H1 (cell line): ENCODE data around the gene MICU1. TPM values are rescaled to one million over a fixed set of nuclear protein-coding genes. Genes with fewer than 3 reads are reported as not detected.

Experiments used
- BACH1 ChIP-seq: IDR thresholded peaks from 2 replicates; pipeline ENCODE4 v1.6.1; 2012; ENCODE audit warnings: low read length, improper control_type of control experiment
- EGR1 ChIP-seq: IDR thresholded peaks from 2 replicates; pipeline ENCODE4 v1.6.1; 2011; ENCODE audit warnings: low read depth, low read length, borderline replicate concordance
- HDAC6 ChIP-seq: IDR thresholded peaks from one replicate; pipeline ENCODE4 v1.7.1; 2012; ENCODE audit warnings: low read depth, mild to moderate bottlenecking, inconsistent platforms, low read length, moderate library complexity
- KDM1A ChIP-seq: fragments of 200-600, 300-600 bp; sonication (generic); IDR thresholded peaks from 2 replicates; pipeline ENCODE4 v1.7.1; 2016; ENCODE audit warnings: mild to moderate bottlenecking, low read length, borderline replicate concordance
- NANOG ChIP-seq: IDR thresholded peaks from 2 replicates; pipeline ENCODE4 v1.6.1; 2011; ENCODE audit warnings: low read length, low read depth, mild to moderate bottlenecking, inconsistent platforms; ENCODE audit not compliant: insufficient read depth, poor library complexity, severe bottlenecking
- PHF8 ChIP-seq: fragments of 200-600 bp; sonication (generic); conservative IDR thresholded peaks from 2 replicates; pipeline ENCODE4 v1.7.1; 2012; ENCODE audit warnings: low read depth, mild to moderate bottlenecking, inconsistent platforms, low read length, moderate library complexity
- POLR2A ChIP-seq, 2 experiments: IDR thresholded peaks; 1 replicate in 1 of 2; 2 replicates in 1 of 2; pipeline ENCODE4 v1.6.1; 2011; ENCODE audit warnings: low read depth in 2 of 2, low read length in 2 of 2, mild to moderate bottlenecking in 2 of 2; ENCODE audit errors: control extremely low read depth in 1 of 2
- RXRA ChIP-seq: IDR thresholded peaks from 2 replicates; pipeline ENCODE4 v1.6.1; 2011; ENCODE audit warnings: low read depth, mild to moderate bottlenecking, low read length, moderate library complexity; ENCODE audit not compliant: insufficient read depth
- SRF ChIP-seq: IDR thresholded peaks from 2 replicates; pipeline ENCODE4 v1.6.1; 2011; ENCODE audit warnings: mild to moderate bottlenecking, low read depth, low read length, moderate library complexity
- TBP ChIP-seq: IDR thresholded peaks from 2 replicates; pipeline ENCODE4 v1.6.1; 2011; ENCODE audit warnings: low read depth, low read length, improper control_type of control experiment
- polyA plus RNA-seq, 7 experiments: library from polyadenylated mRNA; depleted of rRNA in 3 of 7; stranded (reverse) in 5 of 7; unstranded in 2 of 7; fragments of >200 nt in 5 of 7; fragments of 200-250 nt in 2 of 7; gene quantifications; 1 replicate in 5 of 7; 2 replicates in 1 of 7; 4 replicates in 1 of 7; pipeline versions ENCODE4 v1.2.1 to v1.2.3, GENCODE V29; 2011 to 2013; ENCODE audit warnings: missing spikeins in 2 of 7, mixed read lengths in 2 of 7
- total RNA-seq: library from RNA; stranded (reverse); fragmentation: NEBNext Ultra II Directional; extraction: Animal tissue kit (Norgen Biotek cat#: 25700); gene quantifications from 2 replicates; pipeline ENCODE4 v1.2.1, GENCODE V29; 2021

Gene MICU1
- total and polyA plus RNA-seq, 2 of the 8 experiments (the other 6 are each of a cell fraction or from before 2014, with no cell fraction given): 18.0 to 36.7 TPM

GRCh38 chr10:72417971-72418370 lies 207.9 kb downstream of the MICU1 start (continued):
- TF ChIP-seq HDAC6: no peak
- no peak for TF ChIP-seq NANOG
- TF ChIP-seq BACH1: no peak
- no peak for TF ChIP-seq PHF8
- no peak for TF ChIP-seq POLR2A (IDR thresholded peaks at IDR 0.05; ENCODE audit: control extremely low read depth in 1 of 2, low read depth in 2 of 2, low read length in 2 of 2)
- TF ChIP-seq TBP: no peak
- TF ChIP-seq SRF: no peak
- TF ChIP-seq KDM1A: no peak
- no peak for TF ChIP-seq EGR1
- TF ChIP-seq RXRA: no peak
